Stimulated activated CD4-positive, alpha-beta T cell treated with anti-CD3 and anti-CD28 coated beads, Interleukin-4, amount 100 ng/mL, for 4 hours (primary cell): Measurements from ENCODE around the gene BHLHE41.

Experiments used
- DNase-seq, 2 experiments: peaks; one replicate each; pipeline ENCODE4 v3.0.0-alpha.2; 2020

Gene BHLHE41

DNA sequence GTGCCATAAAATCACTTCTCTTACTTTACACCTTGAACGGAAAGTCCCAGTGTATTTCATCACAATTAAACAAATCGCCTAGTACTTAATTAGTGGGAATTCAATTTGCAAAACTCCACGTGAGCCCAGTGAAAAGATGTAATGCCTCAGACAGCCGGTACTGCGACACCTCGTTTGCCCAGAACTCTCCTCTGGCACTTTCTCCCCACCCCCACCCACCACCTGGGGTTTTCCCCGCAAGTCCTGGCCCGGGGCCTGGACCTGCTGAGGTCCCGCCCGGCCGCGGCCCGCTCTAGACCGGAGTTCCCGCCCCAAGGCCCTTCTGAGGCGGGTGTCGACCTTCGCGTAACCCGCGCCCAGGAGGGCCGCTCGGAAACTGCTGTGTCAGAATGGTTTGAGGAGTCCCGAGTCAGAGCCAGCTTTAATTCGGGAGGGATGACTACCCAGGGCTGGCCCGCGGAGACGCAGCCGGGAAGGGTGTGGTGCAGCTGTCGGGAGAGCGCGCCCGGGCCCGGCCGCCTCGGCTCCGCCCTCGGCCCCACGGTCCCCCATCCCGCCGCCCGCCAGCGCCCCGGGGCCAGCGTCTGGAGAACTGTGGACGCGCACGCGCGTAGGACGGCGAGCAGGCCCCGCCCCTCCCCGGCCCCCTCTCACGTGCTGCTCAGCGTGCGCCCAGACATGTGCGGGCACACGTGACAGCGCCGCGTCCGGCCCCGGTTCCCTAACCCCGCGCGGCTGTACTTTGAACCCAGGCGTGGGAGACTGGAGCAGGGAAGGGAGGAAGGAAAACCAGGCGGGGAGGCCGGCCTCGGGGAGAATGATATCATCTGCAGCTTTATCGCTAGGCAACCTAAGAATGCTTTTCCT, 10.8 kb downstream of the BHLHE41 start:
- peak; percentile 80 for DNase-seq

DNA sequence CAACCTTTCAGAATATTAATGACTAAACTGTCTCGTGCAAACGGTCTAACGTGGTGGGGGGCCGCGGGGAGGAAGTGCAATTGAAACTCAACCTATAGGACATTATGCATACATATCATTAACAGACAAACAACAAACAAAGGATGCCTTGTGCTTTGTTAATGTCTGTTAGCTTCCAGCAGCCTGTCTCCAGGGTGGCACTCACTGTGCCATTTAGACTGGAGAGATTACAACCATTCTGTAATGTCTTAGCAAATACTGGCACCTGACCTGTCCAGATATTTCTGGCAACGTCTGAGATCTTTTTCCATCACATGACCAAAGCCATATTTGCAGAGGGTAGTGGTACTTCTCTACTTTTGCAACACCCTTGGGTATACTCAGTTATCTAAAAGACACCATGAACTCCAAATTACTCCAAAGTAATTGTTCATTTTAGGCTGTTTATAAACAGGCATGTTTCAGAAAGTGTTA, 11.6 kb downstream of the BHLHE41 start:
- DNase-seq, result no peak

DNA sequence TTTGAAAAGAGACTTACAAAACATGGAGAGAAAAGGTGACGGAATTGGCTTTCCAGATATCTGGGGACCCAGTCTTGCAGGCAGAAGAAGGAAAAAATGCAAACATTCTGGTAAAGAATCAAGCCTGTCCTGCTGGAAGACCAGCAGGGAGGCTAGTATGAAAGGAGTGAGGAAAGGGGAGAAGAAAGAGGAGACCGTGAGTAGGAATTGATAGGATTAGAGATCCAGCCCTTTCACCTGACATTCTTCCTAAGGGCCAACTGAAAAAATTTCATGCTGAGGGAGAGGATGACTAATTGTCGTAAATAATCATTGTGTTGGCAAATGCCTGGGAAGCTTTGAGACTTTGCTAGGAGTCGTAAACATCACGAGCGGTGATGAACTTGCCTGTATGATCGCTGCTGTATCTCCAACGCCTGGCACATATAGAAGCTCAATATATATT, 12.1 kb downstream of the BHLHE41 start:
- no peak for DNase-seq

DNA sequence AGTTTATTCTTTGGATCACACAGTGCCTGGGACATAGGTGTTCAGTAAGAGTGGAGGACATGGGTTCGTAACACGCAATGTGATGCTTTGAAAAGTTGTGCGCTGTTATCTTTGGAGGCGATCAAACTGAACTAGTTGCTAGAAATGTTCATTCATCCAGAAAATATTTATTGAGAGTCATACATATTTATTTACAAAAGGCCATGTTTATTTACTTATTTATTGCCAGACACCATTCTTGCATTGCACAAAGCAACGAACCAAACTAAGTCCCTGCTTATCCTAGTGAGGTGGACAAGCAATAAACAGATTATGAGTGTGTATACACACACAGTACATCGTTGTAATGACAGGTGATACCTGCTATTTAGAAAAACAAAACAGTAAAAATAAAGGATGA, 12.6 kb downstream of the BHLHE41 start:
- no peak for DNase-seq

DNA sequence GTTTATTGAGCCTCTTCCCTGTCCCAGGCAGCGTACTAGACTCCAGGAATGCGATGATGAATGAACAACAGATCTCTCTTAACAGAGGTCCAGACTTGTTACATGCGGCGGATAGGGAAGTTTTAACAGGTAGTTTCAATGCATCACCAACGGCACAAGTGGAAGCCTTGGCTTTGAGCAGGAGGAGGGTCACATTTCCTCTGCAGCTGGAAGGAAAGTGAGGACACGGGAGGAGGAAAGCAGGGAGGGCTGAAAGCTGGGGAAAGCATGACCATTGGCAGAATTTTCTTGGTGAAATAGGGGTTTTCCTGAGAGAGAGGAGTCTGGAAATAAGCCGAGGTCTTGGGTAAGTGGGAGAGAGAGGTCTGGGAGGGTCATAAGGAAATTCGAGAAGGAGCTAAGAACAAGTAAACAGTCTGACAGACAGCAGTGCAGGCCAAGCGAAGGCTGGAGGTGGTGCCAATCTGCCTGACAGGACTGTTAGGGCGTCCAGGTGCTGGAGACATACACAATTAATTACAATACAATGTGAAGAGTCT, 15.4 kb downstream of the BHLHE41 start:
- no peak for DNase-seq

- DNase-seq, result no peak
Measured at GRCh38 chr12:26108915-26109314, 15.9 kb downstream of the BHLHE41 start.

DNA sequence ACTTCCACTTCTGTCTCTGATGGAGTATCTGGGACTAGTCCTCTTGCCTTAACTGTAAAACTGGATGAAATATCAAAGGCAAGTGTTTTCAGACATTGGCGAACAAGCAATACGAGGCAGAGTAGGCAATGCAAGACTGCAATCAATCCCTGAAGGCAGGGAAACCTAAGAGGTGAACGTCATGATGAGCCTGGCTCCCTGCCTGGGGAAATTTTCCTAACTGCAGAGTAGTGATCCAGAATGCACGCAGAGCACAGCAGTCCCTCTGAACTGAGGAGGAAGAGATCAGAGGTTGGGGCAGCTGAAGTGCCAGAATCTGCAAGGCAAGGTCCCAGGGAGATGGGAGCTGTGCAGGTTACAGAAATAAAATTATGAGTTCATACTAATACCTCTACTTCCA, 18.5 kb downstream of the BHLHE41 start:
- no peak for DNase-seq

- DNase-seq, result no peak
Measured at GRCh38 chr12:26102953-26103352, 21.9 kb downstream of the BHLHE41 start.

GRCh38 chr12:26101763-26102162, 23.1 kb downstream of the BHLHE41 start:
- DNase-seq, result no peak

GRCh38 chr12:26101350-26101734, 23.5 kb downstream of the BHLHE41 start:
- no peak for DNase-seq

GRCh38 chr12:26100666-26101349, 24.0 kb downstream of the BHLHE41 start:
- no peak for DNase-seq

DNA sequence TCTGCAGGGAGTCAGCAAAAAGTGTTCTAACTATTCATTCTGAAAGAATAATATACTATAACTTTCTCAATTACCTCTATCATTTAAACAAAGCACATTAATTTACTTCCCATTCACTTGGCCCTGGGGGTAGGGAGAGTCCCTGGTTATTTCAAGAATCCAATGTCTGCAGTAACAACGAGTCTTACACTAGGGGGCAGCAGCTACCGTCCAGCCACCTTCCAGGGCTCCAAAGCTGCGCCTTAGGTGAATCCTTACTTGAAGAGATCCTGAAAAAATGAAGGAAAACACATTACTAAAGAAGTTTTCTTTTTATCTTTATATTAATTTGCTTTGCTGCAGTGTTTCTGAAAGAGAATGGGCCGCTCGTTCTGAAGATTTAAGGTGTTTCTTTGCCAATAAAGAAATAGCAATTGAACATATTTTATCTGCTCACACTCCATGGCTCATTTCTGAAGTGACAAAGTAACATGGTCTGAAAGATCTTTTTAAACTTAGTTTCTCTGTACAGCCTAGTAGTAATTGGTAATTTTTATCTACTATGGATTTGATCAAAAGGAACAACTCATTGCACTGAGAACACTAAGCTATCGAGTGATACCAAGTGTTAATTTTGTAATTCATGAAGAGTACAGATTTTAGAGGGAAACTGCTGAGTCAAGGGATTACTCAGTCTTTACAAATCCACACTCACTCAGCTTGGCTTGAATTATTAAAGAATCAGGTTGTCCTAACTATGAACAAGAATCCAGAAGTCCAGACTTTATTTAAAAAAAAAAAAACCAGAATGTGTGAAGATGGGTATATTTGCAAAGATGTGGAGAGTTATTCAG, 27.6 kb downstream of the BHLHE41 start:
- peak; percentile 36 to 48 for DNase-seq

- DNase-seq, result no peak
Measured at GRCh38 chr12:26096036-26096435, 28.8 kb downstream of the BHLHE41 start.

- no peak for DNase-seq
Measured at GRCh38 chr12:26095186-26095585, 29.7 kb downstream of the BHLHE41 start.

- no peak for DNase-seq
Measured at GRCh38 chr12:26092346-26093105, 32.3 kb downstream of the BHLHE41 start.

DNA sequence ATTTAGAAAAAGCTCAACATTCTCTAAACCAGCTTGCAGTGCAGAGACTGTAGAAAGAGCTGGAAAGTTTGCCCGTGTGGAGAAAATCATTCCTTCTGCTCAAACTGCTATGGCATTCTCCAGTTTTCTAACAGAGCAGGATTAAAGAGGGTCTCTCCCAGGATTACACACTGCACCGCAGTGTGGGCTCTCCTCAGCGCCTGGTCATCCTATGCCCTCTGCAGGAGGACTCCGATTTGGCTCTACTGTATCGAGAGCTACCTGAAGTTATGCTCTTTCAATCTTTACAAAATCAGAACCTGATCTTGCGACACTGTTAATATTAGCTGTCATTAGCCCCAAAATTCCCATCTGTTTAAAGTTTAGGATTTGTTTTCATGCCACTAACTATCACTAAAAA, 33.0 kb downstream of the BHLHE41 start:
- DNase-seq, result no peak

- DNase-seq, result no peak
Measured at GRCh38 chr12:26090836-26091510, 33.9 kb downstream of the BHLHE41 start.

DNA sequence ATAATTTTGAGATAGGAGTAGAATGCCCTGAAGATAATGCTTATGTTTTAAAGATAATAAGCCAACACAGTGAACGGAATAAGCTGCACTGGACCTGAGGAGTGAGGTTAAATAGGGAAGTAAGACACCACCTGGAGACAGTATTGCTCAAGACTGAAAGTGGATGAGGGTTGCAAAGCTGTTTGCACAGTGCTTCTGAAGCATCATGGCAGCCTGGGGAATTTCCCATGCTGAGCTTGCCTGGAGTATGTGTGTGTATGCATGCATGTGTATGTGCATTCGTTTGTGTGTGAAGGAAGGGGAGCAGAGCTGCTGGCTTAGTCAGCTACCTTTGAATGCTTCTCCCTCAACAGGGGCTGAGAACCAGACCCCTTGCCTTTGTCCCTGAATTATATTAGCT, 35.8 kb downstream of the BHLHE41 start:
- DNase-seq, result no peak

GRCh38 chr12:26086936-26087335, 37.9 kb downstream of the BHLHE41 start:
- no peak for DNase-seq

DNA sequence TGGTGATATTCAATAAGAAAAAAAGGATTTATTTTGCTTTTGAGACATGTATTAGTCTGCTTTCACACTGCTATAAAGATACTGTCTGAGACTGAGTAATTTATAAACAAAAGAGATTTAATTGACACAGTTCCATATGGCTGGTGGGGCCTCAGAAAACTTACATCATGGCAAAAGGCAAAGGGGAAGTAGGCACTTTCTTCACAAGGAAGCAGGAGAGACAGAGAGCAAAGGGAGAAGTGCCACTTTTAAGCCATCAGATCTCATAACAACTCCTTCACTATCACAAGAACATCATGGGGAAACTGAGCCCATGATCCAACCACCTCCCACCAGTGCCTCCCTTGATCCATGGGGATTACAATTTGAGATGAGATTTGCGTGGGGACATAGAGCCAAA, 43.9 kb downstream of the BHLHE41 start:
- no peak for DNase-seq

DNA sequence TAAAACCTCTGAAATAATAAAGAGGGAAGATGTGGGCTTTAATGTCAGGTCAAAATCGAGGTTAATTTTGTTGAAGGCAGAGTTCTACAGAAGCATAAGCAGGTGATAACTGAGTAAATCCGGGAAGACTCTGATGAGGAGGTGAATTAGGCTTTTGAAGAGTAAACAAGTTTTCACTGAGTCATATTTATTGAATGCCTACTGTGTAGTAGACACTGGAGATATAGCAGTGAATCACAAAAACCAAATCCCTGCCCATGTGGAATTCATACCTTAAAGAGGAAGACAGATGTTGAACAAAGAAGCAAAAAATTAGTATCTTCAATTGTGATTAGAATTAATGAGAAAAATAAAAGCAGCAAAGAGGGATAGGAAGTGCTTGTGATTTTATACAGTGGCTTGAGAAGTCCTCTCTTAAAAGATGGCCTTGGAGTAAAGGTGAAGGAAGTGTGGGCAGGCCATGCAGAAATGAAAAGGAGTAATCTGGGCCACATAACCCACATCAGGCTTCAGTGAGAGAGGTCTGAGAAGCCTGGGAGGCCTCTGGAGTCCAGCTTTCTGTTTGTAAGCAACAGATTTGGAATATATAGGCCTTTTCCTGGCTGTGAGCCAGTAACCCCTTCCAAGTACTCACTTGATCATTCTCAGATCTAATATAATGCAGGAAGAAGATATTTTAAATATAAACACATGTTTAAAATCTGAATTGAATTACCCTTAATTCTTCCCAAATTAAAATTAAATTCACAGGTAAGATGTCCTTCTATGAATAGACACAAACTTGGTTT, 46.7 kb downstream of the BHLHE41 start:
- DNase-seq, result no peak
